ENCODE measurements around the gene PRKCE. TPM values are rescaled to one million over a fixed set of nuclear protein-coding genes. Genes with fewer than 3 reads are reported as not detected.

The PRKCE gene
- total RNA-seq, 1 donor from 2014 or later, result 4.6 TPM

- Histone ChIP-seq H3K9me3 (no peaks in the 10 kb centered on the region), H3K4me1 (peaks cover 0 to 4% of the 10 kb centered on the region in 2 donors), H3K36me3 (no peaks in the 10 kb centered on the region), H3K4me3 (no peak overlapping the region), H3K27me3 (no peaks in the 10 kb centered on the region), H3K27ac (no peak overlapping the region)
- intact Hi-C loops (cut with DNase I), result no loop called here
- DNase-seq (ENCODE audit: low spot score in 2 of 2), result no peak
- no peak for TF ChIP-seq CTCF (IDR thresholded peaks at IDR 0.05)
Observed at GRCh38 chr2:46148369-46148736, 496.9 kb downstream of the PRKCE start.

GRCh38 chr2:46150445-46150955 lies 499.0 kb downstream of the PRKCE start:
- no peak for TF ChIP-seq CTCF (IDR thresholded peaks at IDR 0.05)
- no peak overlapping the region for H3K4me3 ChIP-seq
- no peaks in the 10 kb centered on the region for H3K36me3 ChIP-seq
- no peak for DNase-seq (ENCODE audit: low spot score in 2 of 2)
- H3K4me1 ChIP-seq, result peaks cover 0 to 4% of the 10 kb centered on the region in 2 donors
- H3K27me3 ChIP-seq, result no peaks in the 10 kb centered on the region
- no peaks in the 10 kb centered on the region for H3K9me3 ChIP-seq
- H3K27ac ChIP-seq, result no peak overlapping the region
- intact Hi-C loops (cut with DNase I), result no loop called here

- H3K4me1 ChIP-seq, result peaks cover 0 to 4% of the 10 kb centered on the region in 2 donors
- no peaks in the 10 kb centered on the region for H3K27me3 ChIP-seq
- peak overlapping the region in 1 of 2 donors; percentile 40 for H3K27ac ChIP-seq
- H3K36me3 ChIP-seq, result no peaks in the 10 kb centered on the region
- no peak overlapping the region for H3K4me3 ChIP-seq
- intact Hi-C loops (cut with DNase I), result no loop called here
- H3K9me3 ChIP-seq, result no peaks in the 10 kb centered on the region
- DNase-seq (ENCODE audit: low spot score in 2 of 2), result no peak
- no peak for TF ChIP-seq CTCF (IDR thresholded peaks at IDR 0.05)
Observed at GRCh38 chr2:46151577-46151976, 500.1 kb downstream of the PRKCE start.

- TF ChIP-seq CTCF (IDR thresholded peaks at IDR 0.05), result no peak
- H3K36me3 ChIP-seq, result no peaks in the 10 kb centered on the region
- H3K4me1 ChIP-seq, result peaks cover 7 to 16% of the 10 kb centered on the region in 2 donors
- H3K27ac ChIP-seq, result no peak overlapping the region
- H3K27me3 ChIP-seq, result no peaks in the 10 kb centered on the region
- intact Hi-C loops (cut with DNase I), result no loop called here
- no peak overlapping the region for H3K4me3 ChIP-seq
- peak in 1 of 2 donors; percentile 44 for DNase-seq (ENCODE audit: low spot score in 2 of 2)
- no peaks in the 10 kb centered on the region for H3K9me3 ChIP-seq
Observed at GRCh38 chr2:46153996-46154753, 502.7 kb downstream of the PRKCE start.

GRCh38 chr2:46157072-46157965 lies 505.8 kb downstream of the PRKCE start:
- Histone ChIP-seq H3K4me3 (no peak overlapping the region), H3K4me1 (peaks cover 12 to 23% of the 10 kb centered on the region in 2 donors), H3K27ac (peak overlapping the region; percentile 49 to 68), H3K36me3 (no peaks in the 10 kb centered on the region), H3K9me3 (no peaks in the 10 kb centered on the region), H3K27me3 (no peaks in the 10 kb centered on the region)
- no peak for DNase-seq (ENCODE audit: low spot score in 2 of 2)
- intact Hi-C loops (cut with DNase I), result no loop called here
- no peak for TF ChIP-seq CTCF (IDR thresholded peaks at IDR 0.05)

Measured in ascending aorta (tissue), 2 donors.